AG04449 (cell line): ENCODE results near the gene ANTXR2.
"Not testable (repeated sequence)": the region's sequence is repeated elsewhere in the genome, so short reads cannot be mapped to it uniquely, and the experiment has no call there.

Experiments used
- CTCF ChIA-PET: fragments of 350-600 bp; formaldehyde crosslinking; extraction: SDS; loops from one replicate; lab custom pipeline; 2021; ENCODE audit warnings: antibody characterized with exemption; lab: Yijun Ruan, JAX
- POLR2A ChIA-PET: fragments of 400-600, 350-600 bp; formaldehyde crosslinking; extraction: SDS; loops from one replicate; lab custom pipeline; 2020; ENCODE audit warnings: antibody characterized with exemption, inconsistent platforms; lab: Yijun Ruan, JAX
- DNase-seq: peaks from one replicate; pipeline ENCODE4 v3.0.0-alpha.2; 2010; ENCODE audit warnings: low read depth, low spot score
- H3K4me3 ChIP-seq: 2 replicates; pipeline ENCODE4 v1.5.1; 2011; ENCODE audit warnings: low read depth, mild to moderate bottlenecking, control low read depth, low read length
- TF ChIP-seq, protein P1 (sequence below): IDR thresholded peaks from one replicate; pipeline ENCODE4 v1.5.1; 2011; ENCODE audit warnings: mild to moderate bottlenecking, moderate library complexity, low read length, control low read depth, inconsistent platforms; ENCODE audit not compliant: insufficient read depth; ENCODE audit errors: missing control alignments

ANTXR2 gene

DNA sequence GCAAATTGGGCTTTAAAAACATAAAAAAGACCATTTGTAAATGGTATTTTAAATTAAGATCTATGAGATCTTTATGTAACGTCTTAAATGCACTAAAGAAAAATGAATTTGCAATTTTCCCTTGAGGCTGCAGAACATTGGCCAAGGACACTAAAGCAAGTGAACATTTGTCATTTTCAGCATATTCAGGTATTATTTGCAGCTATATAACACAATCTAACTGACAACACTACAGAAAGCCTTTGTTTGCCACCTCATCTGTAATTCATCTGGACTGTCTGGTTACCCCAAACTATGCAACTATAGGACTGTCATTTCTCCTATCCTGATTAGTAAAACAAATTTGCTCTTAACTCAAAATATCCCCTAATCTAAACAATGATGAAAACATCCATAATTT, 74.8 kb downstream of the ANTXR2 start:
- TF ChIP-seq, protein P1, sequence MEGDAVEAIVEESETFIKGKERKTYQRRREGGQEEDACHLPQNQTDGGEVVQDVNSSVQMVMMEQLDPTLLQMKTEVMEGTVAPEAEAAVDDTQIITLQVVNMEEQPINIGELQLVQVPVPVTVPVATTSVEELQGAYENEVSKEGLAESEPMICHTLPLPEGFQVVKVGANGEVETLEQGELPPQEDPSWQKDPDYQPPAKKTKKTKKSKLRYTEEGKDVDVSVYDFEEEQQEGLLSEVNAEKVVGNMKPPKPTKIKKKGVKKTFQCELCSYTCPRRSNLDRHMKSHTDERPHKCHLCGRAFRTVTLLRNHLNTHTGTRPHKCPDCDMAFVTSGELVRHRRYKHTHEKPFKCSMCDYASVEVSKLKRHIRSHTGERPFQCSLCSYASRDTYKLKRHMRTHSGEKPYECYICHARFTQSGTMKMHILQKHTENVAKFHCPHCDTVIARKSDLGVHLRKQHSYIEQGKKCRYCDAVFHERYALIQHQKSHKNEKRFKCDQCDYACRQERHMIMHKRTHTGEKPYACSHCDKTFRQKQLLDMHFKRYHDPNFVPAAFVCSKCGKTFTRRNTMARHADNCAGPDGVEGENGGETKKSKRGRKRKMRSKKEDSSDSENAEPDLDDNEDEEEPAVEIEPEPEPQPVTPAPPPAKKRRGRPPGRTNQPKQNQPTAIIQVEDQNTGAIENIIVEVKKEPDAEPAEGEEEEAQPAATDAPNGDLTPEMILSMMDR, result no peak
- ChIA-PET POLR2A (no interaction called here), CTCF (no interaction called here)
- H3K4me3 ChIP-seq, result no peak overlapping the region
- no peak for DNase-seq

DNA sequence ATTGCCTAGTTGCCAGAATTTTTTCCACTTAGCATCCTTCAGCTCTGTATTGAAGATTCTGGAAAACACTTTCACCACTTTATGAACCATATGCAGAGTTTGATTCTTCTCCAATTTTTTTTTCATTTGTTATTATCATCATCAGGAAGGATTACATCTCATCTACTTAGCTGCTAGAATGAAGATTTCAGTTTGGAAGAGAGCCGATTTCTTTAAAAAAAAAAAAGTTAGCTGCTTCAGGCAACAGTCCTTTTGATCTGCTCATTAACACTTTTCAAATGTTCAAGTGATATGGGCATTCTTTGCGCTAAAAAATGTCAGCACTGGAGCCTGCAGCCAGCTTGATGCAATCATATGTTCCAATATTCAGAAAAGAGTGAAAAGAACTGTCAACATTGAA, 76.2 kb downstream of the ANTXR2 start:
- ChIA-PET POLR2A (no interaction called here), CTCF (no interaction called here)

DNA sequence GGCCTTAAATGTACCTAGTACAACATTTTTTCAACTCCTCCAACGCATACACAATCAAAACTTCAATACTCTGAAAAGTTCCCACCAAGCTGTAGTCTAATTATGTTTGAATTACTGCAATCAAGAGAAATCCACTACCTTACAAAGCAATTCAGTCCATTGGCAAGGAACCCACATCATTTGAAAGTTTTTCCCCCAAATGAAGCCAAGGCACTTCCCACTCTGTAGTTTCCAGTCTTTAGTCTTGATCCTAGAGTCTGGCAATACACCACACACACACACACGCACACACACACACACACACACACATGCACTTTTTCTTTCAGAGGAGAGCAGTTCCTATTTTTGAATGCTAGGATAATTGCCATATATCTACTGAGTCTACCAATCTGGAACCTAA, 79.6 kb downstream of the ANTXR2 start:
- CTCF ChIA-PET, result no interaction called here
- no peak for DNase-seq
- no peak overlapping the region for H3K4me3 ChIP-seq
- TF ChIP-seq, protein P1, result no peak
- POLR2A ChIA-PET, result no interaction called here

More for the DNA sequence above, 76.2 kb downstream of the ANTXR2 start:
- TF ChIP-seq, protein P1, result no peak
- no peak for DNase-seq
- H3K4me3 ChIP-seq, result no peak overlapping the region

DNA sequence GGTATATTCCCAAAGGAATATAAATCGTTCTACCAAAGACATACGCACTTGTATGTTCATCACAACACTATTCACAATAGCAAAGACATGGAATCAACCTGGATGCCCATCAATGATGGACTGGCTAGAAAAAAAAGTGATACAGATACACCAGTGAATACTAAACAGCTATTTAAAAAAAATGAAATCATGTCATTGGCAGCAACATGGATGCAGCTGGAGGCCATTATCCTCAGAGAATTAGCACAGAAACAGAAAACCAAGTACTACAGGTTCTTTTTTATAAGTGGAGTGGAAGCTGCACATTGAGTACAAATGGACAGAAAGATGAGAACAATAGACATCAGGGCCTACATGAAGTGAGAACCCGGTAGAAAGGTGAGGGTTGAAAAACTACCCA, 81.4 kb downstream of the ANTXR2 start:
- DNase-seq, result no peak
- ChIA-PET POLR2A (no interaction called here), CTCF (interaction anchor here (1.5 kb wide), 1 partner anchor 12 kb away, joined by 3 read pairs; no protein-coding TSS in a partner anchor)
- TF ChIP-seq, protein P1, result no peak
- no peak overlapping the region for H3K4me3 ChIP-seq

DNA sequence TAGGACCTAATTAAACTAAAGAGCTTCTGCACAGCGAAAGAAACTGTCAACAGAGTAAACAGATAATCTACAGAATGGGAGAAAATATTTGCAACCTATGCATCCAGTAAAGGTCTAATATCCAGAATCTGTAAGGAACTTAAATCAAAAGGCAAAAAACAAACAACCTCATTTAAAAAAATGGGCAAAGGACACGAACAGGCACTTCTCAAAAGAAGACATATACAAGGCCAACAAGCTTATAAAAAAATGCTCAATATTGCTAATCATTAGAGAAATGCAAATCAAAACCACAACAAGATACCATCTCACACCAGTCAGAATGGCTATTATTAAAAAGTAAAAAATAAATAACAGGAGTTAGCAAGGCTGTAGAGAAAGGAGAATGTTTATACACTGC, 81.9 kb downstream of the ANTXR2 start:
- POLR2A ChIA-PET, H3K4me3 ChIP-seq, DNase-seq: not testable (repeated sequence)
- CTCF ChIA-PET, result interaction anchor here (1.5 kb wide), 1 partner anchor 11 kb away, joined by 3 read pairs; no protein-coding TSS in a partner anchor

DNA sequence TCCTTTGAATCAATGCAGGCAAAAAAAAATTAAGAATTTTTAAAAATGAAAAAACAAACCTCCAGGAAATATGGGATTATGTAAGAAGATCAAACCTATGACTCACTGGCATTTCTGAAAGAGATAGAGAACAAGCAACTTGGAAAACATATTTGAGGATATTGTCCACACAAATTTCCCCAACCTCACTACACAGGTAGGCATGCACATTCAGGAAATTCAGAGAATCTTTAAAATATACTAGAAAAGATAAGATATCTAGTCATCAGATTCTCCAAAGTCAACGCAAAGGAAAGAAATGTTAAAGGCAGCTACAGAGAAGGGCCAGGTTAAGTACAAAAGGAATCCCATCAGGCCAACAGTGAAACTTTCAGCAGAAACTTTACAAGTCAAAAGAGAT, 85.6 kb downstream of the ANTXR2 start:
- H3K4me3 ChIP-seq, result no peak overlapping the region
- CTCF ChIA-PET, result interaction anchor here (0.6 kb wide), 1 partner anchor 22 kb away, joined by 3 read pairs; no protein-coding TSS in a partner anchor
- POLR2A ChIA-PET, result interaction anchor here (0.7 kb wide), 1 partner anchor 86 kb away, joined by 3 read pairs; no protein-coding TSS in a partner anchor
- no peak for DNase-seq
- TF ChIP-seq, protein P1, result no peak

DNA sequence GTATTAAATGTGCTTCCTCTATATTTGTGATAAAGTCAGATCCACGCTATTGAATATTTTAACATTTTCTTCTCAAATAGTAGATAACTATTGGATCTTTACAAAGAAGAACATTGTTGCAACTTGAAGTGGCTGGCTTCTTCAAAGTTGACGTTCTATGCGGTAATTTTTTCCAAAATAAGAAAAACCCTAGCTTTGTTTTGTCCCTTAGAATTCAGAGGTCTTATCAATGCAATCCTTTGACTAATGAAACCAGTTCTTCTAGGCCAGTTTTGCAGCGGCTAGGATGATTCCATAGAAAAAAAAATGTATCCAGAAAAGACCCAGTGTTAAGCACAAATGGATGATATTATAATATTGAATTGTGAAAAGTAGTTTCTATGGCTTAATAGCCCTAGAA, 89.6 kb downstream of the ANTXR2 start:
- POLR2A ChIA-PET, result no interaction called here
- no peak for DNase-seq
- no peak overlapping the region for H3K4me3 ChIP-seq
- TF ChIP-seq, protein P1, result no peak
- CTCF ChIA-PET, result no interaction called here
